A204.1 (cell line): ENCODE results near the gene PARG.
"Not testable (repeated sequence)": the region's sequence is repeated elsewhere in the genome, so short reads cannot be mapped to it uniquely, and the experiment has no call there.

Experiments used
- FAIRE-seq: peaks from 2 replicates; lab custom pipeline; 2012; peaks lifted over from hg19 to GRCh38; lab: Jason Lieb, UNC

Gene PARG

DNA sequence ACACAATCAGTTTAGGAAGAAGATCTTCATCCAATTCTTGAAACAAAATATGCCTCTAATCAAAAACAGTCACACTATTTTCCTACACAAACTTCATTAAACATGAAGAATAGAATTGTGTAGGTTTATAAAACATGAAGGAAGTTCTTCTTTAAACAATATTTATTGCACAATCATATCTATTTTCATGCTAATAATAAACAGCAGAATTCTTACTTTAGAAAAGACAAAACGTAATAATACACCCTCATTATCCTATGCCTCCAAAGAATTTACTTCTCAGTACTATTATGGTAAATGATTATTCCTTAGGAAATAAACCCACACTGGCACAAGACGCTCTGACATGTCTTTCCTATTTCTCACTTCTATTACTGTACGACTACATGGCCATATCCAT is 41.4 kb downstream of the PARG start:
- not testable (repeated sequence) for FAIRE-seq

DNA sequence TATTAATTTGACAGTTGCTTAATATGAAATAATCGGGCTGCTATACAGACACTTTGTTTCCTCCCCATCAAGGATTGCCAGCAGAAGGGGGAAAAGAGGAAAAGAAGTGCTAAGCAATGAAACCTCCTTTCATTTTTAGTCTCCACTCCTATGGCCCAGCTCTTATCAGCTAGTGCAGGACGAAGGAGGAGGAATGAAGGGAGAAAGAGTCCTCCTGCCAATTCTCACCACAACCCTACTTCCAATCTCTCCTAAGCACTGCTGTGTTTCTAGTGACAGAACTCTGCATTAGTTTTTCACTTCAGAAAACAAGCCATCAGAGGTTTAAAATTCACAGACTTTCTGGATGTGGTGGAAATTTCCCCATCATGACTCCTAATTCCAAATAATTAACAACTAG is 41.8 kb downstream of the PARG start:
- FAIRE-seq = not testable (repeated sequence)

DNA sequence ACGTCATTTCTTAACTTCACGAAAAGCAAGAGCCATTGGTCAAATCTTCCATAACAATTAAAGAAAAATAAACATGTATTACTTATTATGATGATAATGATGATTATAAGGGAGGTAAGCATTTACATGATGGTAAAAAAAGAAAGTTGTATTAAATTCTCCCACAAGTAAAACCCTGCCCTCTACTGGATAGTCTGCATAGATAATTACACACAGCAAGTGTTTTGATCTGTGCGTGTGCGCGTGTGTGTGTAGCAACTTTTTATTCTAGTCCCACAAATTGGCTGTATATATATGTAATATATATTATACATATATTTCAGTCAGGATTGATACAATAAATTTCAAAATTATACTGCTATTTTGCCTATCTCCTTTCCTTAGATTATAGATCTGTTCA is 51.8 kb downstream of the PARG start:
- not testable (repeated sequence) for FAIRE-seq

DNA sequence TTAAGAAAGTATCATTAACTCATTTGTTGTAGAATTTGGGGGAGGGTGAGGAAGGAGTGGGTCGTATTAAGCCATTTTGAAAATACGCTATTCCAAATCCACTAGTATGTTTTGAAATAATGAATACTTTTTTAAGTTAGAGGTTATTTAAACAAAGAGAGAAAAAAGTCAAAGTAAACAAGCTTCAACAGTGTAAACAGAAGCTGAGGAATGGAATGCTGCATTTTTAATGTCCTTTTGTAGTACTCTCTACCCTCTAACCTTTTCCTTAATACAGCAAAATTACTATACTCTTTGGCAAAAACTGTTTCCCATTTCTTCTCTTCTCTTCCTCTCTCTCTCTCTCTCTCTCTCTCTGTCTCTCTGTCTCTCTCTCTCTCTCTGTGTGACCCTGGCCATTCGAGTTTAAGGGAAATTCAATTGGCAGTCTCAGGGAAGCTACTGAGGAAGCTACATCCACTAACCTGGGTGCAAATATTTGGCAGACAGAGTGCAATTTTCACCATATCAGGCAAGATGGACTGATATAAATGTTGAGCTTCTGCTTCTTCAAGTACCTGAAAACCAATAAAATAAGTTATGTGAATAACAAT is 57.0 kb downstream of the PARG start:
- FAIRE-seq = not testable (repeated sequence)

DNA sequence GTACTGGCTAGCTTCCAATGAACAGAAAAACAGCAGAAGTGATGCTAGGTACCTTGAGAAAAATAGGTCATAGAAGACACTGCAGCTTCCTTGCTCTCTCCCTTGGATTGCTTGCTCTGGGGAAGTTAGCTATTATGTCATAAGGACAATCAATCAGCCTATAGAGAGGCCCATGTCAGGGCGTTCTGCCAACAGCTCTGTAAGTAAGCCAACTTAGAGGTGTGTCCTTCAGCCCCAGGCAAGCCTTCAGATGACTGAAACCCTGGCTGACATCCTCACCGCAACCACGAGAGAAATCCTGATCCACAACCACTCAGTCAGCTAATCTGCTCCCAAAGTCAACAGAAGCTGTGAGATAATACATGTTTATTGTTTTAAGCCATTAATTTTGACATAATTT is 58.0 kb downstream of the PARG start:
- not testable (repeated sequence) for FAIRE-seq

DNA sequence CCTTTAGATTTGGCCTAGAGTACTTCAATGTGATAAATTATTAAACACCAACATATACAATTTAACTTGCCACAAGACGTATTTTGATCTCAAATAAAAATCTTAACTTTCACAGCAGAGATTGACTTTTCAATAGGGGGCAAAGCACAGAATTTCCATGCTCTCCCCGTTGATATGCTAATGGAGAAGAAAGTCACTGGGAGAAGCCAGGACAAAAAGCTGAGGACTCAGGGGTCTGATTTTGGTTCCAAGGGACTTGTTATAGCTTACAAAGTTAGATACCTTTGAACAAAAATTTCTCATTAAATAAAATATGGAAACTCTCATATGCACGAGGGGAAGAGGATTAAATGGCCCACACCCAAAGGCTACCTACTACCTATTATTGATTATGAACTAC is 59.5 kb downstream of the PARG start:
- FAIRE-seq = not testable (repeated sequence)

DNA sequence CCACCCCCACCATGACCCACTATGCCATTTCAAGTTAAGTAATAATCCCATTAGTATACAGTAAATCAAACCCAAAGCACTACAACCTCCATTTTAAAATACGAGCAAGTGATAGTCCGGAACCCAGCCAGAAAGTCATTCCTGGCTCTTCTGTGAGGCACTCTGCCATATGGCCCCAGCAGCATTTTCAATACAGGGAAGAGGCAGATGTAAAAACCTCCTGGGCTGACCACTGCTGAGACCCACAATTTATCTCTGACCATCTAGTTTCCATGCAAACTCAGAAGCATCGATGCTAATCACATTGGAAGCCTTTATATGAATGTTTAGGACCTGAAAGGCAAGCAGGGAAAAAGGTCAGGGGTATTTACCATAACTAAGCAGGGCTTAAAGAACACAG is 69.1 kb downstream of the PARG start:
- not testable (repeated sequence) for FAIRE-seq

DNA sequence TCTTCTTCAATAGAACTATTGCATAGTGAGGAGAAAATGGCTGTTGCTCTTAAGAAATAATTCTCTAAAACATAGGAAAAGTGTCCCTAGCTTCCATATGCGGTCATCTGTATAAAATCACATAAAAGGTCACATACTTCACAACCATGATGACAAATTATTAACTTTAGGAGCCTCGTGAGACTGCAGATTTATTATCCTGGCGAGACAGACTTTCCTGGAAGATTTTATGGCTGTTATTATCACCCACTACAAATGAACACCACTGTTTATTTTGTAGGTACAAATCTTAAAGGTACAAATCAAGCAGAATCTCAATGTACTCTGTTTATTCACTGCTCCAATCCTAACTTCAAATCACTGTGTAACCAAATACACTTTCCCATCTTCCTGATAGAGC is 70.4 kb downstream of the PARG start:
- FAIRE-seq = not testable (repeated sequence)

DNA sequence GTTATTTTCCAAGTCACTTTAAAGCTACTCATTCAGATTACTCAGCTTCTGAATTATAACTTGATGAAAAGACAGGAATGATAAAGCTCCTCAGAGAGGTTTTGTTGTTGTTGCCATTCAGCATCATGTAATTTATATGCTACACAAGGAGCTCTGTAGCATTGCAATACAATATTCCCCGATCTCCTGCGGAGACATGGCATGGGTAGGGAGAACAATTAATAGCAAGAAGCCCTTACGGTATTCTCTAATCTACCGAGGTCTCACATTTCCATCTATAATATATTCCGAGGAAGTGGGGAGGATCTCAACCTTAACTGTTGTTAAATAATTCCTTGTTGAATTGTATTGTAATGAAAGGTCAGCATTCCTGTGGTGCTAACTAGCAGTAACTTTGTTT is 81.9 kb downstream of the PARG start:
- FAIRE-seq = not testable (repeated sequence)

DNA sequence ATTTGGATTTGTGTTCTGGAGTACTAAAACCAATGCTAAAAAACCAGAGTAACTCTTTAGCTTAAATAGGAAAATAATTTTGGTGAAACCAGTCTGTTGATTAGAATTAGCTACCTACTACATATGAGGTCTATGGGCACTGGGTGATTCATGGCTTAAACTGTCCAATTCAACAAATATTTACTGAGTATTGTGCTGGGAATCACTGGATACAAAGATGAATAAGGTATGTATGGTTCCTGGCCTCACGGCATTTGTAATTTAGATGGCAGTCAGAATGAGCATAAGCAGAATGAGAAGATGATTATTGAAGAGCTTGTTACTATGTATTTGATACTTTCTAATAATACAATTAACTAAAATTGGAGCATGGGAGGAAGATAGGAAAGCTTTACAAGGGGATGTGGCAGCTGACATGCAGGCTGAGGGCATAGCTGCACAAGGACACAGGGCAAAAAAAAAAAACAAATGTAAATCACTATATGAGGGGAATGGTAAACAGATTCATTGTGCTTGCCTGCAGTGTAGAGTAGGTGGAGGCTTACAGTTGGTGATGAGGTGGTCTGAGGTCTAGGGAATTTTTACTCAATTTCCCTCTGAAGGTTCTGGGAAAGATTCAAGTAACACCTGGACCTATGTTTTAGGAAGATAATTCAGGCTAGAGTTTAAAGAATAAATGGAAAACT is 83.0 kb downstream of the PARG start:
- FAIRE-seq = not testable (repeated sequence)

DNA sequence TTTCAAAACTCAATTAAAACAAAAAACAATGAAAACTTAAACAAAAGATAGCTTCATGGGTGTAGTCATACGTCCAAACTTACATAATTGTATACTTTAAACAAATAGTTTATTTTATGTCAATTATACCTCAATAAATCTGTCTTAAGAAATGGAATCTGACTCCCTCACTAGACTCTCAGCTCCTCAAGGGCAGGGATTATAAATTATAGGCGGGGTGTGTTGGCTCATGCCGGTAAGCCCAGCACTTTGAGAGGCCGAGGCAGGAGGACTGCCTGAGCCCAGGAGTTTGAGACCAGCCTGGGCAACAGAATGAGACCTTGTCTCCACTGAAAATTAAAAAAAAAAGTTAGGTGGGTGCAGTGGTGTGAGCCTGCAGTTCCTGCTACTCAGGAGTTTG is 92.3 kb downstream of the PARG start:
- not testable (repeated sequence) for FAIRE-seq

DNA sequence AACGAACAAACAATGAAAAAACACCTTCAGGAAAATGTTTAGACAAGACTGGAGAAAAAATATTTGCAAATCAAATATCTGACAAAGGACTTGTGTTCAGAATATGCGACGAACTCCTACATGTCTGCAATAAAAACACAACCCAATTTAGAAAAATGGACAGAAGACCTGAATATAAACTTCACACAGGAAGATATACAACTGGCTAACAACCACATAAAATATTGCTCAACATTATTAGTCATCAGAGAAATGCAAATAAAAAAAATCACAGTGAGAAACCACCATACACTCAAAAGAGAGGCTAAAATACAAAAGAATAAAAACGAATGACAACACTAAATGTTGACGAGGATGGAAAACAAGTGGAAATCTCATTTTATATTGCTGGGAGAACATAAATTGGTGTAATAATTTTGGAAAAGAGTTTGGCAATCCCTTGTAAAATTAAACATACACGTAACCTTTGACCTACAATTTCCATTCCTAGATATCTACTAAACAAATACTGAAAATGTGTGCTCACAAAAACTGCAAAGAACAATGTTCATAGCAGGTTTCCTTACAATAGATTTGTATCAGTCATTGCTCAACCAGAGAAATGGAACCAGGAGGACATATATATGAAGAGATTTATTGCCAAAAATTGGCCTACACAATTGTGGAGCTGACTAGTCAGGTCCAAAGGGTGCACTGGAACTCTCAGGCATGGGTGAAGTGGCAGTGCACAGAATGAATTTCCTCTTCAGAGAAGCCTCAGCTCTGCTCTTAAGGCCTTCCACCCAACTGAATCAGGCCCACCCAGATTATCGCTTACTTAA is 96.8 kb downstream of the PARG start:
- no peak for FAIRE-seq

DNA sequence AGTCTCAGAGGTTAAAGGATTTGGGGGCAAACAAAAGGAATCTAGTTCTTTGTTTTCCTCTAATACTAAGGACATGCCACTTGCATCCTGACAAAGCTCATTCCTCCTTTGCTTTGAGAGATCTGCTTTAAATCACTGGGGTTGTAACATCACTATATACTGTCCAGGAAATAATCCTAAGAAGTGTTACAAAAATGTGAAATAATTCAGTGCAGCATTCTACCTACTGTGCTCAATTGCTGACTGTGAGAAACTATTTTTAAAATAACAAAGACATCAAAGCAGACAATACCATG is 99.5 kb downstream of the PARG start:
- not testable (repeated sequence) for FAIRE-seq

DNA sequence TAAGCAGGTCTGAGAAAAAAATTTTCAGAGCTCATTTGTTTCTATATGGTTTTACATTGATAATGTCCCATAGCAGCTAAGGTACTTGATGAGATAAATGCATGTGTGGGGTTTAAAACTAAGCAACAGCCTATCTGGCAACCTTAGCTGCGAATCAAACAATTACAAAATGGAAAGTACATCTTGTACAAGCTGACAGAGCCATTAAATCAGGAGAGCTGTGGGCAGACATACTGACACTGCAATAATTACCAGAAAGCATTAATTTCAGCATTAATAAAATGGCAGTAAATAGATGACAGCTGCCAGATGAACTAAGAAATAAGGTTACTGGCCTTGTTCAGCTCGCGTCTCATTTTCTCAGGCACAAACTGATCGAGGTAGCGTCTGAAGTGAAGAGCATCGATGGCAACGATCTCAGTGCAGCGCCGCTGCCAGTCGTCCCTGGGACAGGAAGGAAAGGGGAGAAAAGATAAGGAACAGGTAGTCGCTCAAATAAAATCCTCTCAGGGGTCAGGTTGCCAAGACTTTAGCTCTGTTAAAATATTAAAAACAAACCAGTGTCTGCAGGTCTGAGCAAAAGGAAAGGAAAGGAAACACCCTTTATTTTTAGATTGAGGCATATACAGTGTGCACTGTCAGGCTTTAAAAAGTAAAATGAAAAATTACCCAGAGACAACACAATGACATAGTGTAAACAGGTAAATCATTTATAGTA is 100.1 kb downstream of the PARG start:
- no peak for FAIRE-seq

DNA sequence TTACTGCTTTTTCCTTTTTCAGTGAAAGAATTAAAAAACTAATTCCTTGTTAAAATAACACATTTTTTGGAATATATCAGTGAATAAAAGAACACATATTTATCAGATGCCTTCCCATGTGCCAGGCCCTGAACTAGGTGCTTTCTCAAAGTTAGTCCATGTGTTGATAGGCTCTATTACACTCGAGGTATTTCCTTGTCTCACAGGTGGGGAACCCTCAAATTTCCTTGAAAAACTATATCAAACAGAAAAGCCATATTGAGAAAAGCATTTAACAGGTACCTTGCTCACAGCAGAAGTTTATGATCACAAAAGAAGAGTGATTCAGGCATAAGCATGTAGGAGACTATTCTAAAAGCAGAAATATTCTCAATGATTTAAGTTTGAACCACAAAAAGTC is 104.1 kb downstream of the PARG start:
- no peak for FAIRE-seq

DNA sequence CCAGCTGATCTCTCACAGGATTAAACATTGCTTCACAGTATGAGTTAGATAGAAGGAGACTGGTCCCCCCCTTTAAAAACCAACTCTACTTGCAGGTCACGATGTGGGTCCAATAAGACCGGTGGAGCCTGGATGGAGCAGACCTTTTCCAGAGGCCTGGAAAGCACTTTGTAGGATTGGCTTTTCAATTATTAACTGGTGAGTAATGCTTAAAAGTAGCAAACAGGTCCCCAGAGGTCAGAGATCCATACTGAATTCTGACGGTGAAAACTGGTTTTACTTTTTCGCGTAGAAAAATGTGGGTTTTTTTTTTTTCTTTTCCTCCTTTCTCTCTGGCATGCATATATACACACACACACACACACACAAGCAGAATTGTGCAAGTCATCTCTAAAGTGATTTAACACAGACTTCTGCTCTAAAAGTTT is 104.8 kb downstream of the PARG start:
- no peak for FAIRE-seq

DNA sequence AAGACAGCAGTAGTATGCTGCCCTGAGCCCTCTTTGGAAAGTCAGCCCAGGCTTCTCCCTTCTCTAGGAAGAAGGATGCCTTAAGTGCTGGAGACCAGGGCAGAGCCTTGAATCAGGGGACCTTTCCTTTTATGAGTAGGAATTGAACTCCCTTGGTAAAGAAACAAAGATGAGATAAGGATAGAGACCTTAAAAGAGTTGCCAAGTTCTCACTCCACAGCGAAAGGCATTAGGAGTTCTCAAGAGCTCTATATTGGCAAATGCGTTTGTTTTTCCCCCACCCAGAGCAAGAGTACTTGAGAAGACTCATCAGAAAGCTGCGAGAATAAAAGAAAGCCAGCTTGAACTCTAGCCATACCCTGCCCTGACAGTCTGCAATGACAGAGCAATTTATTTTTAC is 106.9 kb downstream of the PARG start:
- FAIRE-seq = no peak

DNA sequence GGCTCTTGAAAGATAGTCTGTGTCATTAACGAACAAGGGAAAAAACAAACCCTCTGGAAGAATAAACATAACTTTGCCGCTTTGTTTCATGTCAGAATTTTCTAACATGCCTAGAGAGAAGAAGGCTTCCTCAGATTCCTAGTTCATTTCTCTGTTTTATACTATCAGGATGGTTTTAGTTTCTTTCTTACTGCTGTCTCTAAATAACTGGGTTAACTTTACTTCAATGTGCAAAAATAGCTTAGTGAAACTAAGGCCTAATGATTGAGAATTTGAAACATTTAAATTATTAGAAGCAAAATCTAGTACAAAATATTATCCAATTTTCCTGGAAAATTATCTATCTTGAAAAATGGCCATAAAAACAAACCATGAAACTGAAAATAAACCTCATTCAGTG is 107.6 kb downstream of the PARG start:
- FAIRE-seq = no peak

DNA sequence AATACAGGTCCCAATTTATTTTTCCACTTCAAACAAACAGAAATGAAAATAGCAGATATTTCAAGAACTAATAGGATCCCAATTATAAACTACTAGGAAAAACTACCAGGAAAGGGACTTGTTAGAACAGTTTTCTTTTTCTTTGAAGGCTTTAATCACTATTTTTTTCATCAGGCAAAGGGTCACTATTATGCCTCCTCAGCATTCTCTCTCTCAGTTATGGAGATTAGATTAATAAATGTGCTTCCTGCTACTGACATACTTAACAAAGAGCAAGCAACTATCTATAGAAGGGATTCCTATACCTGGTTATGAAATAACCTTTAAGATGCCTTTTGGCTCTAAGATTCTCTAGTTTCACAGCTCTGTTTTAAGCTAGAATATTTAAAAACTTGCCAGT is 108.7 kb downstream of the PARG start:
- no peak for FAIRE-seq

DNA sequence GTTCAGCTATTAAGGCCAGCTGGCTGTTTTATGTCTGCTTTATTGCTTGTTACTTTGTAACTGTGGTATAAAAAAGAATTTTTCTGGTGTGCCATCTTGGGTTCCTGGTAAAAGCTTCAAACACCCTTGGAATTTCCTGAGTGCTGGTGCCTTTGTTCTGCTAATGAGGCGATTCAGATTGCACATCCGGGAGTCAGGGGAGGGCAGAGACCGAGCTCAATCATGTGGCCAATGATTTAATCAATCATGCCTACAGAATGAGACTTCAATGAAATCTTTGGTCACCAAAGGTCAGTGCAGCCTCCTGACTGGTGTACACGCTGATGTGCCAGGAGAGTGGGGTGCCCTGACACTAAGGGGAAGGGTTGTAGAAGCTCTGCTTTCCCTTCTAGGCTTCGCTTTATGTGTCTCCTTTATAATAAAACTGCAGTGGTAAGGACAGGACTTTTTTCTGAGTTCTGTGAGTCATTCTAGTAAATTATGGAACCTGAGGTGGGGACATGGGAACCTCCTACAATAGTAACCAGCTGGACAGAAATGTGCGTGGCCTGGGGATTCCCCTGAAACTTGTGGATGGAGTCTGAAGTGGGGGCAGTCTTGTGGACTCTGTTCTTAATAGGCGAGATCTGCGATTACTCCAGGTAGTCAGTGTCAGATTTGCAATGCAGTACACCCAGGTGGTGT is 110.3 kb downstream of the PARG start:
- FAIRE-seq = no peak

DNA sequence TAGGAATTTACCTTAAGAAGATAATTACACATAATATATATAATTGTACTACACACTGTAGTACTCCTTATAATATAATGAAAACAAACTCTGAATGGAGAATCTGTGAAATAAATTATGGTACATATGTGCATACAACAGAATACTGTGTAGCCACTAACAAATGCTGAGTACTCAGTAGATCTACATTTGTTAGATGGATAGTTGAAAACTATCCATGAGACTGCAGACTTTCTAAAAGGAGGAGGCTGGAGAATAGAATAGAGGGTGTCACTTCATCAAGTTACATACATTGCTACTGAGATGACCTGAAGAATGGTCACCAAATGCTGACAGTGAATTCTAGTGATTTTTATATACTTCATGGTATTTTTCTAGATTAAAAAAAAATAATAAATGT is 111.0 kb downstream of the PARG start:
- FAIRE-seq = no peak

DNA sequence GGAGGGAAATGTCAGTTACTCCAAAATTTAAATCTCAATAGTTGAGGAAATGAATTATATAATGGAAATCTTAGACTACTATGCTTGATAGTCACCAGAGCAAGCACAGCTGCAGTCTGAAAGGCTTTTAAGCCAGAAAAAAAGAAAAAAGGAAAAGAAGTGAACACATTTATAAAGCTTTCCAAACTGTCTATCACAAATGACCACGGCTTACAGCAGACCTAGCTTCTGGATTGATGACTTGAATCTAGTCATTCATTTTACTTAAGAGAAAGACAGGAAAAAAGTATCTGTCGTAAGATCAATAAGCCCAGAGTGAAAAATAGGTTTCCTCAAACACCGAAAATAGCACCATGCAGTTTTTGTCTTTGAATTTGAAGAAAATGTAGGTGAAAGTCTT is 111.8 kb downstream of the PARG start:
- no peak for FAIRE-seq
